ENCODE results near the gene RRAS2. TPM values are rescaled to one million over a fixed set of nuclear protein-coding genes. Genes with fewer than 3 reads are reported as not detected.

The RRAS2 gene
- total RNA-seq, 1 donor from 2014 or later = 28.1 TPM

GRCh38 chr11:14266622-14267021 is 92.4 kb downstream of the RRAS2 start:
- intact Hi-C loops (cut with DNase I) = no loop called here
- H3K4me3 ChIP-seq = no peak overlapping the region
- no peaks in the 10 kb centered on the region for H3K9me3 ChIP-seq
- TF ChIP-seq CTCF (IDR thresholded peaks at IDR 0.05) = no peak
- DNase-seq (ENCODE audit: low spot score in 2 of 2) = no peak
- no peak overlapping the region for H3K27ac ChIP-seq
- H3K27me3 ChIP-seq = no peaks in the 10 kb centered on the region
- no peaks in the 10 kb centered on the region for H3K4me1 ChIP-seq
- peaks cover 12 to 14% of the 10 kb centered on the region in 2 donors for H3K36me3 ChIP-seq

GRCh38 chr11:14264966-14265365 is 94.0 kb downstream of the RRAS2 start:
- Histone ChIP-seq H3K4me1 (no peaks in the 10 kb centered on the region), H3K27me3 (no peaks in the 10 kb centered on the region), H3K27ac (no peak overlapping the region), H3K9me3 (no peaks in the 10 kb centered on the region), H3K36me3 (peaks cover 12 to 14% of the 10 kb centered on the region in 2 donors), H3K4me3 (no peak overlapping the region)
- intact Hi-C loops (cut with DNase I) = no loop called here
- TF ChIP-seq CTCF (IDR thresholded peaks at IDR 0.05) = no peak
- no peak for DNase-seq (ENCODE audit: low spot score in 2 of 2)

- no peak for TF ChIP-seq CTCF (IDR thresholded peaks at IDR 0.05)
Observed at GRCh38 chr11:14262271-14262846, 96.6 kb downstream of the RRAS2 start.

GRCh38 chr11:14261066-14261465 is 97.9 kb downstream of the RRAS2 start:
- no peak for DNase-seq (ENCODE audit: low spot score in 2 of 2)
- peak overlapping the region in 1 of 2 donors; percentile 46 for H3K27ac ChIP-seq
- TF ChIP-seq CTCF (IDR thresholded peaks at IDR 0.05) = no peak
- no peaks in the 10 kb centered on the region for H3K4me1 ChIP-seq
- H3K4me3 ChIP-seq = no peak overlapping the region
- no peaks in the 10 kb centered on the region for H3K9me3 ChIP-seq
- H3K36me3 ChIP-seq = peaks cover 12 to 13% of the 10 kb centered on the region in 2 donors
- H3K27me3 ChIP-seq = no peaks in the 10 kb centered on the region
- intact Hi-C loops (cut with DNase I) = no loop called here

More at GRCh38 chr11:14262271-14262846, 96.6 kb downstream of the RRAS2 start:
- intact Hi-C loops (cut with DNase I) = no loop called here
- H3K27me3 ChIP-seq = no peaks in the 10 kb centered on the region
- H3K27ac ChIP-seq = no peak overlapping the region
- H3K9me3 ChIP-seq = no peaks in the 10 kb centered on the region
- peaks cover 12 to 14% of the 10 kb centered on the region in 2 donors for H3K36me3 ChIP-seq
- DNase-seq (ENCODE audit: low spot score in 2 of 2) = no peak
- no peak overlapping the region for H3K4me3 ChIP-seq
- no peaks in the 10 kb centered on the region for H3K4me1 ChIP-seq

GRCh38 chr11:14259878-14260277 is 99.1 kb downstream of the RRAS2 start:
- TF ChIP-seq CTCF (IDR thresholded peaks at IDR 0.05) = no peak
- H3K27ac ChIP-seq = no peak overlapping the region
- H3K36me3 ChIP-seq = peaks cover under 1 to 1% of the 10 kb centered on the region in 2 donors
- no peaks in the 10 kb centered on the region for H3K27me3 ChIP-seq
- H3K4me1 ChIP-seq = no peaks in the 10 kb centered on the region
- intact Hi-C loops (cut with DNase I) = no loop called here
- no peak overlapping the region for H3K4me3 ChIP-seq
- H3K9me3 ChIP-seq = no peaks in the 10 kb centered on the region
- DNase-seq (ENCODE audit: low spot score in 2 of 2) = no peak

Data from ascending aorta (tissue), 2 donors.